GM21723 (cell line): ENCODE results near the gene TNFAIP8L1.

Experiments
- ATAC-seq: cut with Tn5 transposase; IDR thresholded peaks from one replicate; pipeline ENCODE4 v1.9.1; 2021; ENCODE audit warnings: mild to moderate bottlenecking, moderate library complexity; ENCODE audit not compliant: unreplicated experiment

TNFAIP8L1 gene

DNA sequence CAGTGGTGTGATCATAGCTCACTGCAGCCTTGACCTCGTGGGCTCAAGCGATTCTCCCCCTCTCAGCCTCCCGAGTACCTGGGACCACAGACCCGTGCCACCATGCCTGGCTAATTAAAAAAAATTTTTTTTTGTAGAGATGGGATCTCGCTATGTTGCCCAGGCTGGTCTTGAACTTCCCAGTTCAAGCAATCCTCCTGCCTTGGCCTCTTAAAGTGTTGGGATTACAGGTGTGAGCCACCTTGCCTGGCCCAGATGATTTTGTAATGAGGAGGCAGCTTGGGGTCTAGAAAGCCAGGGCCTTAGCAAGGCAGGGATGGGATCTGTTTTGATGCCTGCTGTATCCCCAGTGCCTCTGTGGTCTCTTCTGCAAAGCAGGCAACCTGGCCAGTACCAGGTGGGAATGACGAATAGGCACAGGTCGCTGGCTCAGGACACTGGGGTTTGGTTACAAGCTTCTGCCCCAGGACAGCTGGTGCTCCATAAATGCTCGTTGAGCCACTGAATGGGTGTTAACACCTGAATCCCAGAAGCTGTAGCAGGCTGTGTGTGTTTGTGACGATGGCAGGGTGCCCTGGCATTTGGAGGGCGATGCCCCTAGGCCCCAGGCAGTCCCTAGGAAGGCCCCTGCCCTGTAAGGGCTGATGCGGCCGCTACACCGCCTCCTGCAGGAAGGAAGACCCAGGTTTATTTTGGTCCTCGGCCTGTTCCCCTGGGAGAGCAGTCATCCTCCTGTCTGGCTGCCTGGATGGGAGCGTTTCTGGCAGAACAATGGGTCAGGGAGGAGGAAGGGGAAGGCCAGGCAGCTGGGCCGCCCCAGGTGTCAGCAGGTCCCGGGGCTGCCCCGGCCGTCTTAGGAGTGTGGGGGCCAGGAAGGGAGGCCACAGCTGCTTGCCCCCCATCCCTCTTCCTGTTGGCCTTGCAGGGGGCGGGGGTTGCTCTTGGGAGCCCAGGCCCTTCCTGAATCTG is 8.6 kb downstream of the TNFAIP8L1 start:
- ATAC-seq = no peak

DNA sequence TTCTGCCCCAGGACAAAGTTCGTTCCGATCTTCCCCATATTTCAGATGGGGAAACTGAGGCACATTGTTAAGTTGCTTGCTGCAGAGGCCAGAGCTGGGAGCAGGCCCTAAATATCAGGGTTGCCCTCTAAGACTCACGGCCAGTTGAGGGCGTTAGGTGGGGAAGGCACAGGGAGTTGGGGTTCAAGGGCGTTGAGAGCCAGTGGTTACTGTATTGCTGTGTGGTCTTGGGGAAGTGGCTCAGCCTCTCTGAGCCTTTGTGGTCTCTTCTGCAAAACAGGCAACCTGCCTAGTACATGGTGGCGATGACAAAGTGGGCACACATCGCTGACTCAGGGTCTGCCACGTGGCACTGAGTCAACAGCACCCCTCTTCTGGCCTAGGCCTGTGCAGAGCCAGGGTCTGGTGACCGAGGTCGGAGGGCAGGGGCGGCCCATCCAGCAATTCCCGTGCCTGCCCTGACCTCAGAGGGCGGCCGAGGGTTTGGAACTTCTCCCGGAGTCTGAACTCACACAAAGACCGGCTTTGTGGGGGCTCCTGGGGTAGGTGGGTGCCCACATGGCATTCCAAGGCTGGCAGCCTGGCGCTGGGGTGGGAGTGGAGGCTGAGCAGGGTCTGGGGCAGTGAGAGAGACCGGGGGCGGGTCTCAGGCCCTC is 10.2 kb downstream of the TNFAIP8L1 start:
- no peak for ATAC-seq

DNA sequence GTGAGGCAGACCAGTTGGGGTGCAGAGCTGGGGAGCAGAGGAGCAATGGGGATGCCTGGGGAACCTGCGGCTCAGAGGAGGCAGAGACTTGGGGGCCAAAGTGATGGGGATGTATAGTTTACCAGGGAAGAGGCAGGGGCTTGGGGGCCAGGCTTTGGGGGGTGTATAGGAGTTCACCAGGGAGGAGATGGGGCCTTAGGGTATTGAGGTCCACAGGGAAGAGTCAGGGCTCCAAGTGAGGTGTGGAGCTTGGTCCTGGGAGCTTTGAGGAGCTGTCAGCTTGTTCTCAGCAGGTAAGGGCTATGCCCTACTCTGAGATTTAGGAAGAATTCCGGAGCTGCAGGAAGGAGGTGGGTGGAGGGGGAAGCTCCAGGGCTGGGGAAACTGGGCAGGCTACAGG is 10.8 kb downstream of the TNFAIP8L1 start:
- ATAC-seq = no peak

DNA sequence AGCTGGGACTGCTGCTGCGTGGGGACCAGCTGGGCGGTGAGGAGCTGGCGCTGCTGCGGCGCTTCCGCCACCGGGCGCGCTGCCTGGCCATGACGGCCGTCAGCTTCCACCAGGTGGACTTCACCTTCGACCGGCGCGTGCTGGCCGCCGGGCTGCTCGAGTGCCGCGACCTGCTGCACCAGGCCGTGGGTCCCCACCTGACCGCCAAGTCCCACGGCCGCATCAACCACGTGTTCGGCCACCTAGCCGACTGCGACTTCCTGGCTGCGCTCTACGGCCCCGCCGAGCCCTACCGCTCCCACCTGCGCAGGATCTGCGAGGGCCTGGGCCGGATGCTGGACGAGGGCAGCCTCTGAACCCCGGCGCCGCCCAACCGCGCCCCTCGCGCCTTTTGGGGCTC is 12.8 kb downstream of the TNFAIP8L1 start:
- no peak for ATAC-seq

DNA sequence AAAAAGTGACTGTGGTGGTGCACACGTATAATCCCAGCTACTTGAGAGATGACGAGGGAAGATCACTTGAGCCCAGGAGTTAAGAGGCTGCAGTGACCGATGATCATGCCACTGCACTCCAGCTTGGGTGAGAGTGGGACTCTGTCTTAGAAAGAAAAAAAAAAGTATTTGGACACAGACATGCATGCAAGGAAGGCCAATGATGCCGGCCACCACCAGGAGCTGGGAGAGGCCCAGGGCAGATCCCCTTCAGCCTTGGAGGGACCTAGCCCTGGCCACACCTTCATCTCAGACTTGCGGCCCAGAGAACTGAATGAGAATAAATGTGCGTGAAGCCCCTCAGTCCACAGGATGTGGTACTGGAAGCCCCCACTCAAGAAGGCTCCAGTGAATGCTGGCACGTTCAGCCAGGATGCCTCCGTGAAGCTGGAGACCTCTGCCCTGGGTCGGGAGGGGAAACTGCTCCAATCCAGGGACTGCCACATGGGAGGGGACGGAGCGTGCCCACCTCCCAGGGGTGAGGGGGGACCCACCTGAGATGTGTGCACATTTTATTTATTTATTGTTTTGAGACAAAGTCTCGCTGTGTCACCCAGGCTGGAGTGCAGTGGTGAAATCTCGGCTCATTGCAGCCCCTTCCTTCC is 14.6 kb downstream of the TNFAIP8L1 start:
- no peak for ATAC-seq

DNA sequence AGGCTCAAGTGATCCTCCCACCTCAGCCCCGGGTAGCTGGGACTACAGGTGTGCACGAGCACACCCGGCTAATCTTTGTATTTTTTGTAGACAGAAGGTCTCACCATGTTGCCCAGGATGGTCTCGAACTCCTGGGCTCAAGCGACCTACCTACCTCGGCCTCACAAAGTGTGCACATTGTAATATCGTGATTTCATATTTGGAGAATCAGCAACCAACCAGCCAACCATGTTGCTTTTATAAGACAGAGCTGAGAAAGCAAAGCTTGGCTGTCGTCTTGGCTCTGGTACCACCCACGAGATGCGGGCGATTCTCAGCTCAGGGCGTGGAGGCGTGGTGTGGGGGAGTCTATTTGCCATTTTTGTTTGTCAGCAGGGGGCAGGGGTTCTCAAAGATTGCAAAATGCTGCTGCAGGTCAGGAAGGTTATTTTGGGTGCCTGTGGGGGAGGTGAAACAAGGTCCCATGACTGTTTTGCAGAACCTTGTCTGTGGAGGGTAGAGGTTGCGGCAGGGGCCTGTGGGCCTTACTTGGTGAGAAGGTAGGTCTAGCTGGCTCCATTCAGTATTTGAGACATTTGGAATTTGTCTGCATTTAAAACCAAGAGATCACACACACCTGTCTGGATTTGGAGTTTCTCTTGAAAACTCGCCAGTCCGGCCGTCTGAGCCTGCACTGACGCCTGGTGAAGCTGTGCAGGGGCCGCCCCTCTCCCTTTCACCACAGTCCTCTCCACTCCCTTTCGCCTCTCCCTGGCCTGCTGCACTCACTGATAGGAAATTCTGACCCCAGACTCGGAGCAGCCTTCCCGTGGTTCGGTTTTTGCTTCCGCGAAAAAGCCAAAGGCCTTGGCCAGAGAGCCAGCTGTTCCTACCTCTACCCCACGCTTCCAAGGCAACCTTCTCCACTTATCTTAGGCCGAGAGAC is 15.4 kb downstream of the TNFAIP8L1 start:
- no peak for ATAC-seq

DNA sequence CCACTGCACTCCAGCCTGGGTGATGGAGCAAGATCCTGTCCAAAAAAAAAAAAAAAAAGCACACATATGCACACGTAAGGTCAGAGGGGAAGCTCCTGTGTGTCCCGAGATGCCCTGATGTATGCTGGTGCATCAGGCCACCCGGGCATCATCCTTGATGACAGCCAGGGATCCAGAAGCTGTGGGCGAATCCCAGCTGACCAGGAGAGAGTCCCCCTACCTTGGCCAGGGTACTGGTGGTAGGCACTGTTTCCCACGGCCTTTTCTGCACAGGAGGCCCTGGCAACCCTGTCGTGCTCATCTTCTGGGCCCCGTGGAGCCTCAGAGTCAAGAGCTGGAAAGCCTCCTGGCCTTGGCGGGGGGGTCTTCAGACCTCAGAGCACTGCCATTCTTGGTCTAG is 16.8 kb downstream of the TNFAIP8L1 start:
- ATAC-seq = no peak

DNA sequence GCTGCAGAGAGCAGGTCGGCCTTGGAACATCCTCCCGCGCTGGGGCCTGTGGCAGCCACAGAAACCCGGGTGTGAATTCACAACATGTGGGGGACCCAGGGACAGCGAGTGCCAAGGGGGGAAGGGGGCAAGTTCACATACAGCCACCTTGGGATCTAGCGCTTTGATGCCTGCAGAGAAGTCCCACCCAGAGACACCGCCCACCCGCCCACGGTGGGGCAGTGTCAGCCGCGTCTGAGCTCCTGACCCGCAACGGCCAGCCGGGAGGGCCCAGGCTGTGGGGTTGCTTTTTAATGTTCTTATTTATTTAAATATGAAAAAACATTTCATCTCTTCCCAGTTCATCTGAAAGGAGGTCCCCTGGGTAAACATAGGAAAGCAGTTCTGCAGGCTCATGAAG is 17.9 kb downstream of the TNFAIP8L1 start:
- ATAC-seq = no peak

DNA sequence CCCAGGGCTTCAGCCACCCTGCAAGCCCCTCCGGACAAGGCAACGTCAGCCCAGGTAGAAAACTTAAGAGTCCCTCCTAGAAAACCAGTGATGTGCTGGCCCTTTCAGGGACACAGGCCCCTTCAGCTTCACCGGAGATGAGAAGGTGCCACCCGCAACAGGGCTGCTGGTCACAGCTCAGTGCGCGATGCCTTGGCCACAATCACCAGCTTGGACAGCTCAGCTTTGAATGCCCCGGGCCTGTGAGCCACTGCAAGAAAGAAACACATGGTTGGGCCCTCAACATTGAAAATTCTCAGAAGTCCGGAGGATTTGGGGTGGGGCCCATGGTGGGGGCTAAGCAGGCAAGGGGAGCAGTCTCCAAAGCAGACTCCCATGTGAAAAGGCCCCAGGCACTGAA is 18.5 kb downstream of the TNFAIP8L1 start:
- no peak for ATAC-seq

DNA sequence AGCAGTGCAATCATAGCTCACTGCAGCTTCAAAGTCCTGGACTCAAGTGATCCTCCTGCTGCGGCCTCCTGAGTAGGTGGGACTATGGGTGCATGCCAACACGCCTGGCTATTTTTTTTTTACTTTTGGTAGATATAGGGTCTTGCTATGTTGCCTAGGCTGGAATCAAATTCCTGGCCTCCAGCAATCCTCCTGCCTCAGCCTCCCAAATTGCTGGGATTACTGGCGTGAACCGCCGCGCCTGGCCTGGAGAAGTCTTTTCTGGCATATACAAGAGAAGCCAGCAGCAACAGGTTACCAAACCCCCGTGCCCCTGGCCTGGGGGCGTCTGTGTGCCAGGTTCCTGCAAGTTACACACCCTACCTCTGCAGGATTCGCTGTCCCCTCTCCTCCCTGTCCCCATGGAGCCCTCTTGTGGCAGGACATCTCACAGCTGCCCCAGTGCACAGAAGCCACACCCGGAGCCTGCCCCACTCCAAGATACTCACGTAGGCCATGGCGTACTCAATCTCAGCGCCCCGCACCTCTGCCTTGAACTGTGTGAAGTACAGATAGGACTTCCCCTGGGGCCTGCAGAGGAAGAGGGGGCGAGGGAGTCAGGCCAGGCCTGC is 21.0 kb downstream of the TNFAIP8L1 start:
- ATAC-seq = no peak

DNA sequence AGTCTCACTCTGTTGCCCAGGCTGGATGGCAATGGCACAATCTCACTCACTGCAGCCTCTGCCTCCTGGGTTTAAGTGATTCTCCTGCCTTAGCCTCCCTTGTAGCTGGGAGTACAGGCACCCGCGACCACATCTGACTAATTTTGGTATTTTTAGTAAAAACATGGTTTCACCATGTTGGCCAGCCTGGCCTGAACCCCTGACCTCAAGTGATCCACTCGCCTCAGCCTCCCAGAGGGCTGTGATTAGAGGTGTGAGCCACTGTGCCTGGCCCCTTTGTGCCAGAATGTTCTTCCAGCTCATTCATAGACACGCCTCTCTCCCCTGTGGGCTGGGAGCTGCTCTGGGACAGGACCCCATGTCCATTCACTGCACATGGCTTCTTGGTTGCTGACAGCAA is 21.7 kb downstream of the TNFAIP8L1 start:
- no peak for ATAC-seq

DNA sequence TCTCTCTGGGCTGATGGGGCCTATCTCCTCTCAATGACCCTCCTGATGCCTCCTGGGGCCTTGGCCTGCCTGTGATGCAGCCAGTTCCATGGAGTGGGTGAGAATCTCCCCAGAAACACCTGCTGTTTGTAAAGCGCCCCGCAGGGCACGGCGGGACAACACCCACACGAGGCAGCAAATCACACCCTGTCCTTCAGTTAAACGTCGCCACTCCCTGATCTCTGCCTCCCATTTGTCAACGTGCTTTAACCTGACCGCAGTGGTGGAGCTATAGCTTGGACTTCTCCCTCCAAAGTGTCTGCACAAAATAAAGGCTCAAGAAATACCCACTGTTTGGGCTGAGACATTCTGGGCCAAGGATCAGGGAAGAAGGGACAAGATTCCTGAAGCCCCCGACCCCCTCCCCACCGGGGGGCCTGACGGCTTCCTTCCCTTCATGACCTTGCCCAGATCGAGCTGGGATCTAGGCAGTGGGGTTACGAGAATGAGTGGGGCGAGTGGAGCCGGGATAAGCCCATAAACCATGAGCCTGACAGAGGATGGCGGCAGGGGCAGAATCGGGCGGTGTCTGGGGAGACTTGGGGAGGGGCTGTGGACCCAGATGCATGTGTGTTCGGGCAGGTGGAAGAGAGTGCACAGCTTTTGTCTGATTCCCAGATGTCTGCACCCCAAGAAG is 22.8 kb downstream of the TNFAIP8L1 start:
- ATAC-seq = no peak

DNA sequence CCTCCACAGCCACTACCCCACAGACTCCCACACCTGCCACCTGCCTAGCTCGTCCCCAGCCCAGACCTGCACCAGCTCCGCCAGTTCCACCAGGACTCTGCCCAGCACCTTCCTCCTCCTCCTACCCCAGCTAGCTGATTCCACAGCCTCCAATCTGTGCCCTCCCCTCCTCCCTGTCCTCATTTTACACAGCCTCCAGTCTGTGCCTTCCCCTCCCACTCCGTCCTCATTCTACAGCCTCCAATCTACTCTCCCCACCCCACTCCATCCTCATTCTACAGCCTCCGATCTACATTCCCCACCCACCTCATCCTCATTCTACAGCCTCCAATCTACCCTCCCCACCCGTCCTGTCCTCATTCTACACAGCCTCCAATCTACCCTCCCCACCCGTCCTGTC is 23.5 kb downstream of the TNFAIP8L1 start:
- no peak for ATAC-seq

DNA sequence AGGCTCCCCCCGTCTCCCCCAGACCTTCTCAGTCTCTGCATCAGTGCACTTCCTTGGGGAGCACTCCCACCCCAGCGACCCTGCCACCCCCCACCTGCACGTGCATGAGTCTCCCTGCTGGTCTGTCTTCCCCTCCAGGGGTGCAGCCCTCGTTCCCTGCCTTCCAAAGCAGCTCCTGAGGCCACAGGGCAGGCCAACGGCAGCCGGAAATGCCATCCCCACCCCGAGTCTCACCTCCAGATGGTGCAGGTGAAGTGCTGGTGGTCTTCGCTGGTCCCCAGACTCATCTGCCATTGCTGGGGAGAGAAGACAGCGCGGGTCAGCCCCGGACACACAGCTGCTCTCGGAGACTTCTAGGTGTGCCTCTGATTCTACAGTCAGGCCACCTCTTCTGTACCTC is 25.3 kb downstream of the TNFAIP8L1 start:
- no peak for ATAC-seq

DNA sequence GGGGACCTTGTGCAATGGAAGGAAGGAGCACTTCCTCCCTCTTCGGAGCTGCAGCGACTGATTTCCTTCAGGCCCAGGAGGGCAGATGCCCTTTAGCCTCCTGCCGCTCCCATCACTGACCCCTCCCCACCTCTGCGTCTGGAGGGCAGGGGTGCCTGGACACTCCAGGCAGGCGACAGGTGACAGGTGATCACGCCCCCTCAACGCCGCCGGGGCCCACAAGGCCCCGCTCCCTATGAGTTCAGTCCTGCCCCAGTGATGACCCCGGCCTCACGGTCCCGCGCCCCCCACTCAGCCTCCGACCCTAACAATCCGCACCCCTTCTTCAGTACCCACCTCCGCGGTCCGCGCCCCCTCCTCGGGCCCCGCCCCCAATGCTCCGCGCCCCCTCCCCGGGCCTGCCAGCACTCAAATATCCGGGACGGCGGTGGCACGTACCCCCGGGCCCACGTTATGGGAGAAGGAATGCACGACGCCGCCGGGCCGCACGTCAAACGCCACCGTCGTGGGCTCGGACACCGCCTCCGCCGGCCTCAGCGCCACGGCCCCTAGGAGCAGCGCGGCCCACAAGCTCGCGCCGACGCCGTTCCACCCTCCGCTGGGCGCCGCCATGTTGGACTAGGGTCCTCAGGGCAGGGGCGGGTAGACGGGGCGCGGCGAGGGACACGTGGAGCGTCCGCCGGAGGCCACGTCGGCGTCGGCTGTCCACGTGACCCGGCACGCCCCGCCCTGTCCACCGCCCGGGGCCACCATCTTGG is 30.6 kb downstream of the TNFAIP8L1 start, which contains the start of gene MYDGF:
Gene MYDGF (minus strand): TSS at position 620 of the 758 bp plus-strand sequence. CDS start 8 bp downstream, at position 612.
- peak; percentile 82 for ATAC-seq

DNA sequence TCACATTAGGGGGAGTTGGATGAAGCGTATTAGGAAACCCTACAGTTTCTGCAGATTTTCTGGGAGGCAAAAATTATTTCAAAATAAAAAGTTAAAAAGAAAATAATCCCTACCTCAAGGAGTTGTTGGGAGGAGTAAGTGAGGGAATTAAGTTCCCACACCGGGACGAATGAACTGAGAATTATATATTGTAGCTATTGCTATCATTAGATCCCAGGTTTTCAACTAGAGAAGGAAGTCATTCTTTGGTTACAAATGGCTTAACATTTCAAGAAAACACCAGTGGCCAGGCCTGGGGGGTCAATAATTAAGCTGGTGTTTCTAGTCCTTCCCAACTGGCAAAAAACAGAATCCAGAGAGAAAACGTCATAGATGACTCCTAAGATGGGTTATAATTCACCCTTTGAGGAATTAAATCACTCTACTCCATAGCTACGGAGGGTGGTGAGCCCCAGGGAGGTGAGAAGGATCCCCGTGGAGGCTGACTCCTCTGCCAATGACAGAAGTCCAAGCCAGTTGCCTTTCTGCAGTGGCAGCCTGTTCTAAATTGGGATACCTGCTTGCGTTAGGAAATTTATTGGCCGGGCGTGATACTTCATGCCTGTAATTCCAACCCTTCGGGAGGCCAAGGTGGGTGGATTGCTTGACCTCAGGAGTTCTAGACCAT is 32.0 kb downstream of the TNFAIP8L1 start:
- no peak for ATAC-seq

DNA sequence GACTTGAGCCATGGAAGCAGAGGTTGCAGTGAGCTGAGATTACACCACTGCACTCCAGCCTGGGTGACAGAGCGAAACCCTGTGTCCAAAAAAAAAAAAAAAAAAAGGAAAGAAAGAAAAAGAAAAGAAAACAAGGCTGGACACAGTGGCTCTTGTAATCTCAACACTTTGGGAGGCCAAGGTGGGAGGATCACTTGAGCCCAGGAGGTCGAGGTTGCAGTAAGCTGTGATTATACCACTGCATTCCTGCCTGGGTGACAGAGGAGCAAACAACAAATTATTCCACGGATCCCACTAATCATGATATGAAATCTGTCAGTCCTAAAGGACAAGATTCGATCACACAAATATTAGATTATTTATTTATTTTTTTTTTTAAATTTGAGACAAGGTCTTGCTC is 33.9 kb downstream of the TNFAIP8L1 start:
- ATAC-seq = no peak

DNA sequence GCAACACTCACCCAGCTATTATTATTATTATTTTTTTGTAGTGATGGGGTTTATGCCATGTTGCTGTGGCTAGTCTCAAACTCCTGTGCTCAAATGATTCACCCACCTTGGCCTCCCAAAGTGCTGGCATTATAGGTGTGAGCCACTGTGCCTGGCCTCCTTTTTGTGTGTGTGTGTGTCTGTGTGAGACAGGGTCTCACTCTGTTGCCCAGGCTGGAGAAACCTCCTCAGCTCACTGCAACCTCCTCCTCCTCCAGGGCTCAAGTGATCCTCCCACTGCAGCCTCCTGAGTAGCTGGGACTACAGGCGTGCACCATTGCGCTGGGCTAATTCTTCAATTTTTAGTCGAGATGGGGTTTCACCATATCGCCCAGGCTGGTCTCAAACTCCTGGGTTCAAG is 34.4 kb downstream of the TNFAIP8L1 start:
- no peak for ATAC-seq
